SK-N-MC (cell line): Measurements from ENCODE around the gene SLC39A11.

Source experiments
- EZH2 ChIP-seq: fragments of 200-600 bp; sonication (generic); IDR thresholded peaks from one replicate; pipeline ENCODE4 v1.6.1; 2017; ENCODE audit warnings: antibody characterized with exemption
- FOXP2 ChIP-seq: optimal IDR thresholded peaks from 2 replicates; pipeline ENCODE3; 2011; ENCODE audit warnings: mild to moderate bottlenecking, moderate library complexity; ENCODE audit not compliant: insufficient read depth; ENCODE audit errors: extremely low read length, control extremely low read depth
- POLR2AphosphoS5 ChIP-seq: IDR thresholded peaks from 2 replicates; pipeline ENCODE4 v1.6.1; 2012; ENCODE audit warnings: mild to moderate bottlenecking, low read depth, low read length, borderline replicate concordance

- no peak for TF ChIP-seq EZH2
- no peak for TF ChIP-seq POLR2AphosphoS5
- TF ChIP-seq FOXP2 = no peak
These were observed 375.2 kb downstream of the SLC39A11 start for GRCh38 chr17:72717276-72717675.
